ENCODE results near the gene CSH1.

DNA sequence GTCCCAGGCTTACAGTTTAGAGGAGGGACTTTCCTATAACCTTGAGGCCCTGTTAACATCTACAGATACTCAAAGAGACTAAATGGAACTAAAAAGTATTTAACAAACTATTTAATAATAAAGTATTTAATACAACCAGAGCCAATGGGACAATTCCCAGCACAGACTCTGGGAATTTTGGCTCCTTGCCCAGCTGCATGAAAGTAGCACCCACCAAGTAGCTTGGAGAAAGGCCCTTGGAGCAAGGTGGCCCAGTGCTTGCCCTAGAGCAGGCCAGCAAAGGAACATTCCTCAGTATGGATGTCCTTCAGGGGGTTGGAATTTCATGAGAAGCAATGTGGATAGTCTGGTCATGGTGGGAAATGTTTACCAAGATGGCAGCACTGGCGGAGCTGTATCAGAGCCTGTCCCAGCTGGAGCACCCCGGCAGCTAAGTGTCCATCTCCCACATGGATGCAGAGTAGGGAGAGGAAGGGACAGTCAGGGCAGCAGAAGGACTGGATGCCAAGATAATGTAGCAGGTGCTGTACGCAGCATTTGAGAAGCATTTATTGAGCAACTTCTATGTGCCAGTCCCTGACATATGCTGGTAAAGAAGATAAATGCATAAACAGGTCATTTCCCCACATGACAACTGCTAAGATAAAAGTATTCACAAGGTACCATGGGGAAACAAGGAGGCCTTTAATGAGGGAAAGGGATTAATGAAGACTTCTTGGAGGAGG, 48.7 kb downstream of the CSH1 start:
- TF ChIP-seq EZH2 (IDR thresholded peaks at IDR 0.05; ENCODE audit: insufficient read depth, low read length), result no peak
- TF ChIP-seq, protein P1, sequence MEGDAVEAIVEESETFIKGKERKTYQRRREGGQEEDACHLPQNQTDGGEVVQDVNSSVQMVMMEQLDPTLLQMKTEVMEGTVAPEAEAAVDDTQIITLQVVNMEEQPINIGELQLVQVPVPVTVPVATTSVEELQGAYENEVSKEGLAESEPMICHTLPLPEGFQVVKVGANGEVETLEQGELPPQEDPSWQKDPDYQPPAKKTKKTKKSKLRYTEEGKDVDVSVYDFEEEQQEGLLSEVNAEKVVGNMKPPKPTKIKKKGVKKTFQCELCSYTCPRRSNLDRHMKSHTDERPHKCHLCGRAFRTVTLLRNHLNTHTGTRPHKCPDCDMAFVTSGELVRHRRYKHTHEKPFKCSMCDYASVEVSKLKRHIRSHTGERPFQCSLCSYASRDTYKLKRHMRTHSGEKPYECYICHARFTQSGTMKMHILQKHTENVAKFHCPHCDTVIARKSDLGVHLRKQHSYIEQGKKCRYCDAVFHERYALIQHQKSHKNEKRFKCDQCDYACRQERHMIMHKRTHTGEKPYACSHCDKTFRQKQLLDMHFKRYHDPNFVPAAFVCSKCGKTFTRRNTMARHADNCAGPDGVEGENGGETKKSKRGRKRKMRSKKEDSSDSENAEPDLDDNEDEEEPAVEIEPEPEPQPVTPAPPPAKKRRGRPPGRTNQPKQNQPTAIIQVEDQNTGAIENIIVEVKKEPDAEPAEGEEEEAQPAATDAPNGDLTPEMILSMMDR (IDR thresholded peaks at IDR 0.05; ENCODE audit: insufficient read depth, low read depth, low read length), result no peak

Data from astrocyte (in vitro differentiated cells and primary cell).